Mucosa of descending colon (tissue), 3 donors: ENCODE results near the gene GLI3. TPM values are rescaled to one million over a fixed set of nuclear protein-coding genes. Genes with fewer than 3 reads are reported as not detected.

Experiments used
- ATAC-seq: fragments of 200-7000 bp; cut with Tn5 transposase; one replicate; pipeline ENCODE4 v1.9.1; 2020; ENCODE audit warnings: mild to moderate bottlenecking, moderate library complexity
- DNase-seq, 3 donors: peaks; one replicate each; pipeline ENCODE4 v3.0.0-alpha.2; 2020
- H3K36me3 ChIP-seq: fragments of 200-600 bp; one replicate; pipeline ENCODE4 v1.8.0; 2021; ENCODE audit warnings: low read depth, mild to moderate bottlenecking
- H3K4me1 ChIP-seq: fragments of 200-600 bp; one replicate; pipeline ENCODE4 v1.8.0; 2021; ENCODE audit warnings: low read depth, mild to moderate bottlenecking
- H3K4me3 ChIP-seq: fragments of 200-600 bp; one replicate; pipeline ENCODE4 v1.8.0; 2021; ENCODE audit warnings: mild to moderate bottlenecking
- H3K9me3 ChIP-seq: fragments of 200-600 bp; one replicate; pipeline ENCODE4 v1.8.0; 2021; ENCODE audit warnings: mild to moderate bottlenecking
- CTCF ChIP-seq: fragments of 200-600 bp; IDR thresholded peaks from one replicate; pipeline ENCODE4 v1.8.0; 2022; ENCODE audit warnings: antibody characterized with exemption, mild to moderate bottlenecking
- intact Hi-C, 2 donors: fragments of 100-400 bp; cut with DNase I in 1 of 2; cut with micrococcal nuclease in 1 of 2; formaldehyde crosslinking; loops; one replicate each; pipeline versions ENCODE4 v1.11.0 to v1.11.1; 2022; cut with DNase I, micrococcal nuclease
- total RNA-seq, 3 donors: library from RNA; stranded (reverse); fragmentation: NEBNext Ultra II Directional in 2 of 3; extraction: Animal tissue kit (Norgen Biotek cat#: 25700) in 2 of 3; gene quantifications; one replicate each; pipeline versions ENCODE4 v1.2.1 to v1.2.4, GENCODE V29; 2021 to 2023
- donor health status: DM: no; HTN: no; CAD: no; lungs with moderate emphysema.
- donor health status: DM: no; HTN: no; CAD: no.
- donor health status: DM: no; HTN: yes; CAD: no.

GLI3 gene
- total RNA-seq, 3 donors from 2014 or later: 3.0 to 56.3 (median 8.8) TPM

- no peak overlapping the region for H3K4me3 ChIP-seq
- no peaks in the 10 kb centered on the region for H3K9me3 ChIP-seq
- DNase-seq (no peak), ATAC-seq (no peak)
- peaks cover 5% of the 10 kb centered on the region for H3K4me1 ChIP-seq
- intact Hi-C loops: no loop called here
- H3K36me3 ChIP-seq: no peaks in the 10 kb centered on the region
- no peak for TF ChIP-seq CTCF
Observed at GRCh38 chr7:42099470-42100155, 137.4 kb downstream of the GLI3 start.

GRCh38 chr7:42099066-42099465 lies 137.9 kb downstream of the GLI3 start:
- no peaks in the 10 kb centered on the region for H3K36me3 ChIP-seq
- DNase-seq (no peak), ATAC-seq (no peak)
- TF ChIP-seq CTCF: no peak
- intact Hi-C loops: no loop called here
- peaks cover 5% of the 10 kb centered on the region for H3K4me1 ChIP-seq
- no peak overlapping the region for H3K4me3 ChIP-seq
- H3K9me3 ChIP-seq: no peaks in the 10 kb centered on the region

GRCh38 chr7:42097752-42098151 lies 139.3 kb downstream of the GLI3 start:
- Histone ChIP-seq H3K4me3 (no peak overlapping the region), H3K4me1 (peaks cover 5% of the 10 kb centered on the region), H3K36me3 (no peaks in the 10 kb centered on the region), H3K9me3 (no peaks in the 10 kb centered on the region)
- intact Hi-C loops: no loop called here
- peak; percentile 31 for ATAC-seq
- DNase-seq: no peak
- TF ChIP-seq CTCF: no peak

- Histone ChIP-seq H3K36me3 (no peaks in the 10 kb centered on the region), H3K4me3 (no peak overlapping the region), H3K9me3 (no peaks in the 10 kb centered on the region), H3K4me1 (peaks cover 5% of the 10 kb centered on the region)
- peak in 1 of 3 donors; percentile 16 for DNase-seq
- peak; percentile 22 for ATAC-seq
- intact Hi-C loops: no loop called here
- no peak for TF ChIP-seq CTCF
Observed at GRCh38 chr7:42096681-42097561, 140.1 kb downstream of the GLI3 start.

- Histone ChIP-seq H3K4me1 (peaks cover 5% of the 10 kb centered on the region), H3K36me3 (no peaks in the 10 kb centered on the region), H3K9me3 (no peaks in the 10 kb centered on the region), H3K4me3 (no peak overlapping the region)
- intact Hi-C loops: no loop called here
- no peak for ATAC-seq
- no peak for DNase-seq
- TF ChIP-seq CTCF: no peak
Observed at GRCh38 chr7:42096268-42096667, 140.7 kb downstream of the GLI3 start.
